ENCODE measurements around the gene EPS8. TPM values are rescaled to one million over a fixed set of nuclear protein-coding genes. Genes with fewer than 3 reads are reported as not detected.
A peak's percentile ranks its signal among the peaks of the same experiment; 100 is the strongest.

EPS8 gene
- total RNA-seq, 1 experiment from 2014 or later: 32.0 TPM

DNA sequence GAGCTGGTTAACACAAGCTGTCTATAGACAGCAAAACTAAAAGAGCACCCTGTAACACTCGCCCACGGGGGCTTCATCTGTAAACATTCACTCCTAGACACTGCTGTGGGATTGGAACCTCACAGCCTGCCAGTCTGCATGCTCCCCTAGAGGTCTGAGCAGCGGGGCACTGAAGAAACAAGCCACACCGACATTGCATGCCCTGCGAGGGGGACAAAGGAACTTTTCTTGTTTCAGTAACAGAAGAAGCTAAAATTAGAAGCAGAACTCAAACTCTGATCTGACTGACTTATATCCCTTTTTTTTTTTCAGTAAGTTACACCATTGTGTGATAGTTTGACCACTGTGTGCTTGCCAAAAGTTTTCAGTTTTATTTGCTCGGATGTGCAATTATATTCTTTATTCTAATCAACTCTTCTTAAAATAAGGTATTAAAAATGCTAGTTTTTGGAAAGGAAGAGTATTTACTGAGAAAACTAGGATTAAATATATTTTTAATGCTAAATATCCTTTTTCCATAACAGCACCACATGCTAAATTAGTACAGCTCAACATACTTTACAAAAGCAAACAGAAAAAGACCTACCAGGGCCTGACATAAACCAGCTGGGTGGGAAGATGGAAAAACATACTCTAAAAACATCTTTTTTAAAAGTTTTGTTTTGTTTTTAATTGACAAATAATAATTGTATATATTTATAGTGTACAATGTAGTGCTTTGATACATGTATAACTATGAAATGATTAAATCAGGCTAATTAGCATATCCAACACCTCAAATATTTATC lies 100.2 kb downstream of the EPS8 start:
- Histone ChIP-seq H3K4me3 (ENCODE audit: low read depth in 2 of 2, low read length in 2 of 2) (peak overlapping the region; percentile 43 to 71), H3K27ac (ENCODE audit: low read length) (peak overlapping the region; percentile 82), H3K27me3 (ENCODE audit: control insufficient read depth, insufficient read depth, low read length) (no peaks in the 10 kb centered on the region), H3K36me3 (ENCODE audit: control insufficient read depth, insufficient read depth, low read length) (no peaks in the 10 kb centered on the region; the same call in none of the 2 replicates), H3K9me3 (ENCODE audit: control insufficient read depth, insufficient read depth, low read depth, low read length) (no peaks in the 10 kb centered on the region), H3K4me1 (ENCODE audit: control insufficient read depth, insufficient read depth, low read length) (peaks cover 27% of the 10 kb centered on the region)
- in situ Hi-C loops (cut with HindIII; ENCODE audit: low pct_unique_long_range_greater_than_20kb, low sequenced_read_pairs) (no loop called here), intact Hi-C loops (cut with micrococcal nuclease; ENCODE audit: unreplicated experiment) (no loop called here)
- TF ChIP-seq, protein P1, sequence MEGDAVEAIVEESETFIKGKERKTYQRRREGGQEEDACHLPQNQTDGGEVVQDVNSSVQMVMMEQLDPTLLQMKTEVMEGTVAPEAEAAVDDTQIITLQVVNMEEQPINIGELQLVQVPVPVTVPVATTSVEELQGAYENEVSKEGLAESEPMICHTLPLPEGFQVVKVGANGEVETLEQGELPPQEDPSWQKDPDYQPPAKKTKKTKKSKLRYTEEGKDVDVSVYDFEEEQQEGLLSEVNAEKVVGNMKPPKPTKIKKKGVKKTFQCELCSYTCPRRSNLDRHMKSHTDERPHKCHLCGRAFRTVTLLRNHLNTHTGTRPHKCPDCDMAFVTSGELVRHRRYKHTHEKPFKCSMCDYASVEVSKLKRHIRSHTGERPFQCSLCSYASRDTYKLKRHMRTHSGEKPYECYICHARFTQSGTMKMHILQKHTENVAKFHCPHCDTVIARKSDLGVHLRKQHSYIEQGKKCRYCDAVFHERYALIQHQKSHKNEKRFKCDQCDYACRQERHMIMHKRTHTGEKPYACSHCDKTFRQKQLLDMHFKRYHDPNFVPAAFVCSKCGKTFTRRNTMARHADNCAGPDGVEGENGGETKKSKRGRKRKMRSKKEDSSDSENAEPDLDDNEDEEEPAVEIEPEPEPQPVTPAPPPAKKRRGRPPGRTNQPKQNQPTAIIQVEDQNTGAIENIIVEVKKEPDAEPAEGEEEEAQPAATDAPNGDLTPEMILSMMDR (IDR thresholded peaks at IDR 0.05): no peak
- TF ChIP-seq, protein P2, sequence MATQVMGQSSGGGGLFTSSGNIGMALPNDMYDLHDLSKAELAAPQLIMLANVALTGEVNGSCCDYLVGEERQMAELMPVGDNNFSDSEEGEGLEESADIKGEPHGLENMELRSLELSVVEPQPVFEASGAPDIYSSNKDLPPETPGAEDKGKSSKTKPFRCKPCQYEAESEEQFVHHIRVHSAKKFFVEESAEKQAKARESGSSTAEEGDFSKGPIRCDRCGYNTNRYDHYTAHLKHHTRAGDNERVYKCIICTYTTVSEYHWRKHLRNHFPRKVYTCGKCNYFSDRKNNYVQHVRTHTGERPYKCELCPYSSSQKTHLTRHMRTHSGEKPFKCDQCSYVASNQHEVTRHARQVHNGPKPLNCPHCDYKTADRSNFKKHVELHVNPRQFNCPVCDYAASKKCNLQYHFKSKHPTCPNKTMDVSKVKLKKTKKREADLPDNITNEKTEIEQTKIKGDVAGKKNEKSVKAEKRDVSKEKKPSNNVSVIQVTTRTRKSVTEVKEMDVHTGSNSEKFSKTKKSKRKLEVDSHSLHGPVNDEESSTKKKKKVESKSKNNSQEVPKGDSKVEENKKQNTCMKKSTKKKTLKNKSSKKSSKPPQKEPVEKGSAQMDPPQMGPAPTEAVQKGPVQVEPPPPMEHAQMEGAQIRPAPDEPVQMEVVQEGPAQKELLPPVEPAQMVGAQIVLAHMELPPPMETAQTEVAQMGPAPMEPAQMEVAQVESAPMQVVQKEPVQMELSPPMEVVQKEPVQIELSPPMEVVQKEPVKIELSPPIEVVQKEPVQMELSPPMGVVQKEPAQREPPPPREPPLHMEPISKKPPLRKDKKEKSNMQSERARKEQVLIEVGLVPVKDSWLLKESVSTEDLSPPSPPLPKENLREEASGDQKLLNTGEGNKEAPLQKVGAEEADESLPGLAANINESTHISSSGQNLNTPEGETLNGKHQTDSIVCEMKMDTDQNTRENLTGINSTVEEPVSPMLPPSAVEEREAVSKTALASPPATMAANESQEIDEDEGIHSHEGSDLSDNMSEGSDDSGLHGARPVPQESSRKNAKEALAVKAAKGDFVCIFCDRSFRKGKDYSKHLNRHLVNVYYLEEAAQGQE (IDR thresholded peaks at IDR 0.05; ENCODE audit: insufficient read depth in 1 of 2, low read depth in 2 of 2, low read length in 1 of 2): no peak
- CTCF ChIA-PET: interaction anchor here (0.6 kb wide), 1 partner anchor 166 kb away, joined by 3 read pairs; no protein-coding TSS in a partner anchor
- ATAC-seq (peak; percentile 79), DNase-seq (ENCODE audit: low read depth, low spot score) (no peak)
- TSS peak; percentile 97 for BruUV-seq (replicated peaks)
- POLR2A ChIA-PET: no interaction called here

DNA sequence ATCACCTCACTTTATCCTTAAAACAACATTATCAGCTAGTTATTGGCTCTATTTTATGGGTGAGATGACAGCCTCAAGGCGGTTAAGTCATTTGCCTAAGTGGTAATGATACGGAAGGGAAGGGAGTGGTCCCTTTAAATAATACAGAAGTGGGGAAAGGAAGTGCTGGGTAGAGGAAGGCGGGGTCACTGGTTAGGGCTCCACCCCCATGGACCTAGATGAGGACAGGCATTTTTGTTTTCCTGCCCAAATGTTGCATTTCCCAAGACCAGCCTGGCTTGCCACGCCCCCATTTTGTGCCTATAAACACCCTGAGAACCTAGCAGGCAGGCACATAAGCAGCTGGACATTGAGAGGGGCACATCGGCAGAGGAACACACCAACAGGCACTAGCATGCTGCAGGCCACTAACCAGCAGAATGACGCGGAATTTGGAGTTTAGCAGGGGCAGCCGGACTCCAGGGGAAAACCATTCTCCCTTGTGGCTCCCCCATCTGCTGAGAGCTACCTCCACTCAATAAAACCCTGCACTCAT lies 100.9 kb downstream of the EPS8 start:
- ChIA-PET CTCF (no interaction called here), POLR2A (no interaction called here)
- DNase-seq (ENCODE audit: low read depth, low spot score): peak; percentile 46
- no peaks in the 10 kb centered on the region; the same call in none of the 2 replicates for H3K36me3 ChIP-seq (ENCODE audit: control insufficient read depth, insufficient read depth, low read length)
- peak; percentile 80 for TF ChIP-seq POLR2AphosphoS5 (IDR thresholded peaks at IDR 0.05; ENCODE audit: low read depth, low read length)
- TF ChIP-seq, protein P1 (IDR thresholded peaks at IDR 0.05): no peak
- H3K4me3 ChIP-seq (ENCODE audit: low read depth in 2 of 2, low read length in 2 of 2): peak overlapping the region; percentile 43 to 71
- in situ Hi-C loops (cut with HindIII; ENCODE audit: low pct_unique_long_range_greater_than_20kb, low sequenced_read_pairs): no loop called here
- peak overlapping the region; percentile 82 for H3K27ac ChIP-seq (ENCODE audit: low read length)
- intact Hi-C loops (cut with micrococcal nuclease; ENCODE audit: unreplicated experiment): no loop called here
- no TSS peak for BruUV-seq (replicated peaks)
- peak; percentile 96 for ATAC-seq
- no peaks in the 10 kb centered on the region for H3K27me3 ChIP-seq (ENCODE audit: control insufficient read depth, insufficient read depth, low read length)
- peaks cover 27% of the 10 kb centered on the region for H3K4me1 ChIP-seq (ENCODE audit: control insufficient read depth, insufficient read depth, low read length)
- H3K9me3 ChIP-seq (ENCODE audit: control insufficient read depth, insufficient read depth, low read depth, low read length): no peaks in the 10 kb centered on the region
